HL-60 (cell line): Measurements from ENCODE around the gene DUSP22.

ENCODE experiments used
- DNase-seq, 2 experiments: peaks; one replicate each; pipeline ENCODE4 v3.0.0-alpha.2; 2010 to 2020; ENCODE audit warnings: low read depth in 1 of 2, low spot score in 1 of 2
- H3K27ac ChIP-seq: fragments of 250-450 bp; sonication (Bioruptor Pico); replicated peaks from 2 replicates; pipeline ENCODE4 v1.5.1; 2020; ENCODE audit warnings: mild to moderate bottlenecking, moderate library complexity
- H3K27me3 ChIP-seq: fragments of 250-450 bp; sonication (Bioruptor Pico); 2 replicates; pipeline ENCODE4 v1.5.1; 2021; ENCODE audit warnings: mild to moderate bottlenecking, moderate library complexity; ENCODE audit not compliant: insufficient read depth, poor library complexity, severe bottlenecking
- H3K4me3 ChIP-seq: replicated peaks from 2 replicates; pipeline ENCODE4 v1.5.1; 2011; ENCODE audit warnings: mild to moderate bottlenecking, control low read depth, low read length; ENCODE audit not compliant: insufficient read depth
- GABPA ChIP-seq: IDR thresholded peaks from 2 replicates; pipeline ENCODE4 v1.6.1; 2012; ENCODE audit warnings: low read depth
- POLR2AphosphoS5 ChIP-seq: IDR thresholded peaks from 2 replicates; pipeline ENCODE4 v1.6.1; 2012; ENCODE audit warnings: low read depth
- SPI1 ChIP-seq: IDR thresholded peaks from 2 replicates; pipeline ENCODE4 v1.6.1; 2012; ENCODE audit warnings: low read depth, mild to moderate bottlenecking, borderline replicate concordance
- TF ChIP-seq, protein P1 (sequence below): IDR thresholded peaks from 2 replicates; pipeline ENCODE4 v1.6.1; 2012; ENCODE audit warnings: low read depth; ENCODE audit not compliant: insufficient replicate concordance
- TF ChIP-seq, protein P2 (sequence below): IDR thresholded peaks from one replicate; pipeline ENCODE4 v1.5.1; 2011; ENCODE audit warnings: low read length, control low read depth, inconsistent platforms; ENCODE audit not compliant: insufficient read depth

DUSP22 gene

DNA sequence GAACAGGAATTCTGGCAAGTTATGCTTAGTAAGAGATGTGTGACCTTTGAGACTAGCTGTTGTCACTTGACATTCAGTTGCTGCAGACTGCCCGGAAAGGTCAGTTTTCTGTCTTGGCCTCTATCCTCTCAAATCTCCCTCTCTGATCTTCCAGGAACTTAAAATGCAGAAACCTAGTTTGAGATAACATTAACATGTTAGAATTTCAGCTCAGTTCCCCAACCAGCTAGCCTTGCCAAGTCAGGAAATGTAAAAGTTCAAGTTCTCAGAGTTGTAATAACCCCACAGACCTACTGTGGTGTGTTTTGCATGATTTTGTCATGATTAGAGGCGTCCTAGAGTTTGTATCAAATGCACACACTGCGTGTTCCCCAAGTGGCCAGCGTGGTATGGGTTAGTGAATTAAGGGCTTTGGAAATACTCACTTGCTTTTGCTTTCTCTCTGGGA is 46.6 kb downstream of the DUSP22 start:
- no peak for DNase-seq
- TF ChIP-seq, protein P1, sequence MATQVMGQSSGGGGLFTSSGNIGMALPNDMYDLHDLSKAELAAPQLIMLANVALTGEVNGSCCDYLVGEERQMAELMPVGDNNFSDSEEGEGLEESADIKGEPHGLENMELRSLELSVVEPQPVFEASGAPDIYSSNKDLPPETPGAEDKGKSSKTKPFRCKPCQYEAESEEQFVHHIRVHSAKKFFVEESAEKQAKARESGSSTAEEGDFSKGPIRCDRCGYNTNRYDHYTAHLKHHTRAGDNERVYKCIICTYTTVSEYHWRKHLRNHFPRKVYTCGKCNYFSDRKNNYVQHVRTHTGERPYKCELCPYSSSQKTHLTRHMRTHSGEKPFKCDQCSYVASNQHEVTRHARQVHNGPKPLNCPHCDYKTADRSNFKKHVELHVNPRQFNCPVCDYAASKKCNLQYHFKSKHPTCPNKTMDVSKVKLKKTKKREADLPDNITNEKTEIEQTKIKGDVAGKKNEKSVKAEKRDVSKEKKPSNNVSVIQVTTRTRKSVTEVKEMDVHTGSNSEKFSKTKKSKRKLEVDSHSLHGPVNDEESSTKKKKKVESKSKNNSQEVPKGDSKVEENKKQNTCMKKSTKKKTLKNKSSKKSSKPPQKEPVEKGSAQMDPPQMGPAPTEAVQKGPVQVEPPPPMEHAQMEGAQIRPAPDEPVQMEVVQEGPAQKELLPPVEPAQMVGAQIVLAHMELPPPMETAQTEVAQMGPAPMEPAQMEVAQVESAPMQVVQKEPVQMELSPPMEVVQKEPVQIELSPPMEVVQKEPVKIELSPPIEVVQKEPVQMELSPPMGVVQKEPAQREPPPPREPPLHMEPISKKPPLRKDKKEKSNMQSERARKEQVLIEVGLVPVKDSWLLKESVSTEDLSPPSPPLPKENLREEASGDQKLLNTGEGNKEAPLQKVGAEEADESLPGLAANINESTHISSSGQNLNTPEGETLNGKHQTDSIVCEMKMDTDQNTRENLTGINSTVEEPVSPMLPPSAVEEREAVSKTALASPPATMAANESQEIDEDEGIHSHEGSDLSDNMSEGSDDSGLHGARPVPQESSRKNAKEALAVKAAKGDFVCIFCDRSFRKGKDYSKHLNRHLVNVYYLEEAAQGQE, result no peak
- TF ChIP-seq GABPA (no peak), SPI1 (no peak), POLR2AphosphoS5 (no peak)
- TF ChIP-seq, protein P2, sequence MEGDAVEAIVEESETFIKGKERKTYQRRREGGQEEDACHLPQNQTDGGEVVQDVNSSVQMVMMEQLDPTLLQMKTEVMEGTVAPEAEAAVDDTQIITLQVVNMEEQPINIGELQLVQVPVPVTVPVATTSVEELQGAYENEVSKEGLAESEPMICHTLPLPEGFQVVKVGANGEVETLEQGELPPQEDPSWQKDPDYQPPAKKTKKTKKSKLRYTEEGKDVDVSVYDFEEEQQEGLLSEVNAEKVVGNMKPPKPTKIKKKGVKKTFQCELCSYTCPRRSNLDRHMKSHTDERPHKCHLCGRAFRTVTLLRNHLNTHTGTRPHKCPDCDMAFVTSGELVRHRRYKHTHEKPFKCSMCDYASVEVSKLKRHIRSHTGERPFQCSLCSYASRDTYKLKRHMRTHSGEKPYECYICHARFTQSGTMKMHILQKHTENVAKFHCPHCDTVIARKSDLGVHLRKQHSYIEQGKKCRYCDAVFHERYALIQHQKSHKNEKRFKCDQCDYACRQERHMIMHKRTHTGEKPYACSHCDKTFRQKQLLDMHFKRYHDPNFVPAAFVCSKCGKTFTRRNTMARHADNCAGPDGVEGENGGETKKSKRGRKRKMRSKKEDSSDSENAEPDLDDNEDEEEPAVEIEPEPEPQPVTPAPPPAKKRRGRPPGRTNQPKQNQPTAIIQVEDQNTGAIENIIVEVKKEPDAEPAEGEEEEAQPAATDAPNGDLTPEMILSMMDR, result no peak
- no peaks in the 10 kb centered on the region for H3K27me3 ChIP-seq
- H3K27ac ChIP-seq, result no peak overlapping the region
- H3K4me3 ChIP-seq, result no peak overlapping the region

DNA sequence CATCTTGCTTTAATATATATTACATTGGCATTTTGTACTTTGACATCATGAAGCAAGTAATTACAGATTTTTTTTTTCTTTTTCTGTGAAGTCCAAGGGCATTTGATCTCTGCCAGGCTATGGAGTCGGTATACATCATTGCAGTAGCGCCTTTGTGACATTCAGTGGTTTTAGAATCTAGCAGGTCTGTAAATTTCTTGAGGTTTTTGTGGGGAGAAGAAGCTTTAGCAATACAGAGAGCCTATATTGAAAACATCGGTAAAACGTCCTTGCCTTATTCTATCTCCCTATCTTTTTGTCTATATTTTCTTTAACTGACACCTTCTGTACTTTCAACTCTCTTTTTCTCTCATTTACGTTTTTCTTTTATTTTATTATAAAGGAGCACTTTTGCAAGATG is 47.2 kb downstream of the DUSP22 start:
- DNase-seq, result peak in 1 of 2 experiments; percentile 70
- no peak overlapping the region for H3K27ac ChIP-seq
- H3K4me3 ChIP-seq, result no peak overlapping the region
- H3K27me3 ChIP-seq, result no peaks in the 10 kb centered on the region
- TF ChIP-seq, protein P2, result no peak
- no peak for TF ChIP-seq POLR2AphosphoS5

DNA sequence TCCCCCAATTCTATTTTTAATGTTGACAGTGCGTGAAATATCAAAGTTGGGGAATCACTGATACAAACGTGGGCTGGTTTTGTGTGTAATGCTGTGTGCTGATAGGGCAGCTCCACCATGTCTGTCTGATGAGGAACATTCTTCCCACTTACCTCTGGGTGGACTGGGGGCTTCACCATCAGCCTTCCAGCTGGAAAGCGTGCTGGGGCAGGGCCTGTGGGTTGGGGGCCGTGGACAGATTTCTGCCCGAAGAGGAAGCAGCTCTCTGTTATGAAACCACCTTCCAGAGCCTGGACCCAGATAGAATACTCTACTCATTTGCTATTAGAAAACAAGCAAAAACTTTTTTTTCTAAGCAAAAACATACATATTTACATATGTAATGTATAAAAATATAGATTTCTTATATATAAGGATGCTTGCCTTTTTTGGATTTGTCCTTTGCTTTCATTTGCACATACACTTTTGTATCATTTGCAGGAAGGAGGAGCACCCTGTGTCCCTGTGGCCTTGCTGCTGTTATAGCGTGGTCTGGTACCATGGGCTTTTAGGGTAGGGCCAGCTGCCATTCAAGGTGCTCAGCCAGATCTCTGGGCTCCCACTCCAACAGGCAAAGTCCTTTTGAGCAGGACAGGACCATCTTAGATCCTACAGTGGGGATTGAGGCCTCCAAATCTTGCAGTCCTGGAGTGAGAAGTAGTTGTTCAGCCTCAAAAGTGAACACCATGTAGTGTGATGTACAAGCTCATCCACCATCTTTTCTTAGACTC is 48.1 kb downstream of the DUSP22 start:
- Histone ChIP-seq H3K27ac (no peak overlapping the region), H3K27me3 (no peaks in the 10 kb centered on the region), H3K4me3 (no peak overlapping the region)
- peak in 1 of 2 experiments; percentile 28 for DNase-seq
- TF ChIP-seq, protein P1, result no peak
- no peak for TF ChIP-seq POLR2AphosphoS5
- no peak for TF ChIP-seq SPI1
- TF ChIP-seq GABPA, result no peak
- TF ChIP-seq, protein P2, result no peak
